H1 (cell line): ENCODE measurements around the gene LYRM4. TPM values are rescaled to one million over a fixed set of nuclear protein-coding genes. Genes with fewer than 3 reads are reported as not detected.

Source experiments
- CTCF ChIA-PET: fragments of 300-600 bp; sonication (Branson Sonifier 250); formaldehyde crosslinking; loops from one replicate; lab custom pipeline; 2021; ENCODE audit not compliant: partially characterized antibody; lab: Charles Lee
- POLR2A ChIA-PET: fragments of 300-600 bp; sonication (Branson Sonifier 250); formaldehyde crosslinking; loops from one replicate; lab custom pipeline; 2021; ENCODE audit warnings: inconsistent platforms; ENCODE audit not compliant: partially characterized antibody; lab: Charles Lee
- DNase-seq, 2 experiments: peaks; one replicate each; pipeline versions ENCODE4 v3.0.0 to v3.0.0-alpha.2; 2010 to 2022; ENCODE audit warnings: low spot score in 2 of 2, low read depth in 1 of 2, mixed read lengths in 1 of 2
- FAIRE-seq: peaks from 2 replicates; lab custom pipeline; 2011; peaks lifted over from hg19 to GRCh38; lab: Jason Lieb, UNC
- H2AFZ ChIP-seq: 2 replicates; pipeline ENCODE4 v1.8.1; 2012; ENCODE audit warnings: low read length, inconsistent platforms
- H2AK5ac ChIP-seq: 2 replicates; pipeline ENCODE4 v1.6.1; 2013; ENCODE audit warnings: low read depth, low read length
- H2BK120ac ChIP-seq: replicated peaks from 2 replicates; pipeline ENCODE3; 2013; ENCODE audit warnings: low read depth, low read length, inconsistent platforms
- H2BK12ac ChIP-seq: 2 replicates; pipeline ENCODE4 v1.6.1; 2013; ENCODE audit warnings: low read depth, low read length
- H2BK15ac ChIP-seq: 2 replicates; pipeline ENCODE4 v1.6.1; 2013; ENCODE audit warnings: low read length
- H2BK20ac ChIP-seq: 2 replicates; pipeline ENCODE4 v1.6.1; 2013; ENCODE audit warnings: low read length
- H2BK5ac ChIP-seq: 2 replicates; pipeline ENCODE4 v1.6.1; 2013; ENCODE audit warnings: low read depth, low read length
- H3K14ac ChIP-seq: 2 replicates; pipeline ENCODE4 v1.6.1; 2013; ENCODE audit warnings: inconsistent platforms; ENCODE audit not compliant: insufficient read length
- H3K18ac ChIP-seq: 2 replicates; pipeline ENCODE4 v1.6.1; 2013; ENCODE audit warnings: low read length; ENCODE audit errors: extremely low read depth
- H3K23ac ChIP-seq: 2 replicates; pipeline ENCODE4 v1.6.1; 2013; ENCODE audit warnings: inconsistent platforms; ENCODE audit not compliant: insufficient read length
- H3K23me2 ChIP-seq: 2 replicates; pipeline ENCODE4 v1.6.1; 2013; ENCODE audit warnings: low read depth, low read length
- H3K27ac ChIP-seq: 2 replicates; pipeline ENCODE4 v1.6.1; 2011; ENCODE audit warnings: low read depth, low read length, inconsistent platforms
- H3K27me3 ChIP-seq, 4 experiments: replicated peaks in 1 of 4; 1 replicate in 1 of 4; 2 replicates in 3 of 4; pipeline versions ENCODE4 v1.6.1 to v1.8.1; 2011 to 2013; ENCODE audit warnings: low read length in 3 of 4, mild to moderate bottlenecking in 3 of 4, inconsistent platforms in 2 of 4, mixed read lengths in 2 of 4, moderate library complexity in 1 of 4; ENCODE audit not compliant: control insufficient read depth in 3 of 4, insufficient read depth in 3 of 4; ENCODE audit errors: extremely low read depth in 1 of 4
- H3K36me3 ChIP-seq, 4 experiments: 2 replicates each; pipeline versions ENCODE4 v1.6.1 to v1.8.1; 2011 to 2013; ENCODE audit warnings: mild to moderate bottlenecking in 4 of 4, low read length in 3 of 4, moderate library complexity in 2 of 4, control low read depth in 1 of 4, inconsistent platforms in 1 of 4; ENCODE audit not compliant: insufficient read depth in 4 of 4, control insufficient read depth in 2 of 4
- H3K4ac ChIP-seq: replicated peaks from 2 replicates; pipeline ENCODE3; 2013; ENCODE audit warnings: low read length, low read depth, mixed read lengths, inconsistent platforms; ENCODE audit not compliant: insufficient read length
- H3K4me1 ChIP-seq, 4 experiments: replicated peaks in 1 of 4; 1 replicate in 1 of 4; 2 replicates in 3 of 4; pipeline versions ENCODE4 v1.6.1 to v1.8.1; 2011 to 2013; ENCODE audit warnings: low read length in 3 of 4, inconsistent platforms in 2 of 4, mixed read lengths in 1 of 4; ENCODE audit not compliant: insufficient read depth in 4 of 4, control insufficient read depth in 3 of 4
- H3K4me2 ChIP-seq, 2 experiments: 2 replicates each; pipeline versions ENCODE4 v1.6.1 to v1.8.1; 2011 to 2013; ENCODE audit warnings: low read depth in 2 of 2, low read length in 2 of 2, control low read depth in 1 of 2, inconsistent platforms in 1 of 2, mild to moderate bottlenecking in 1 of 2; ENCODE audit not compliant: insufficient read depth in 1 of 2
- H3K4me3 ChIP-seq, 4 experiments: fragments of 200-600, 300-600 bp in 1 of 4; sonication (generic), shearing (Covaris generic), sonication (Bioruptor Twin) in 1 of 4; 2 replicates each; pipeline versions ENCODE4 v1.5.1 to v1.8.1; 2011 to 2016; ENCODE audit warnings: low read length in 4 of 4, low read depth in 3 of 4, control low read depth in 2 of 4, inconsistent platforms in 2 of 4, mild to moderate bottlenecking in 2 of 4, mixed read lengths in 1 of 4, moderate library complexity in 1 of 4; ENCODE audit not compliant: insufficient read depth in 2 of 4; ENCODE audit errors: extremely low read depth in 1 of 4
- H3K56ac ChIP-seq: replicated peaks from 2 replicates; pipeline ENCODE3; 2013; ENCODE audit warnings: low read depth, mild to moderate bottlenecking, mixed read lengths, low read length, inconsistent platforms; ENCODE audit not compliant: insufficient read length
- H3K79me1 ChIP-seq: 2 replicates; pipeline ENCODE4 v1.6.1; 2013; ENCODE audit warnings: low read depth, low read length, control low read depth
- H3K79me2 ChIP-seq, 2 experiments: 2 replicates each; pipeline versions ENCODE4 v1.6.1 to v1.8.1; 2012 to 2013; ENCODE audit warnings: low read length in 2 of 2, mild to moderate bottlenecking in 2 of 2, inconsistent platforms in 1 of 2; ENCODE audit not compliant: insufficient read depth in 2 of 2, control insufficient read depth in 1 of 2
- H3K9ac ChIP-seq, 4 experiments: replicated peaks in 1 of 4; 1 replicate in 1 of 4; 2 replicates in 3 of 4; pipeline versions ENCODE4 v1.6.1 to v1.8.1; 2011 to 2013; ENCODE audit warnings: low read depth in 3 of 4, low read length in 3 of 4, control low read depth in 2 of 4, mild to moderate bottlenecking in 2 of 4, moderate library complexity in 2 of 4, inconsistent platforms in 1 of 4; ENCODE audit errors: extremely low read depth in 1 of 4
- H3K9me3 ChIP-seq, 2 experiments: 2 replicates each; pipeline versions ENCODE4 v1.6.1 to v1.8.1; 2012 to 2013; ENCODE audit warnings: mild to moderate bottlenecking in 2 of 2, moderate library complexity in 2 of 2, control low read depth in 1 of 2, inconsistent platforms in 1 of 2, low read depth in 1 of 2, low read length in 1 of 2, mixed read lengths in 1 of 2; ENCODE audit not compliant: insufficient read depth in 2 of 2
- H4K20me1 ChIP-seq, 2 experiments: replicated peaks in 1 of 2; 2 replicates each; pipeline versions ENCODE3 to v1.8.1; 2011 to 2013; ENCODE audit warnings: inconsistent platforms in 2 of 2, low read length in 2 of 2, mild to moderate bottlenecking in 1 of 2; ENCODE audit not compliant: insufficient read depth in 2 of 2, control insufficient read depth in 1 of 2
- H4K5ac ChIP-seq: 2 replicates; pipeline ENCODE4 v1.6.1; 2013; ENCODE audit warnings: low read length, low read depth, mixed read lengths, inconsistent platforms; ENCODE audit not compliant: insufficient read length
- H4K8ac ChIP-seq: 2 replicates; pipeline ENCODE4 v1.8.0; 2013; ENCODE audit warnings: mild to moderate bottlenecking, moderate library complexity, low read length, inconsistent platforms; ENCODE audit not compliant: insufficient read depth; ENCODE audit errors: extremely low read depth
- H4K91ac ChIP-seq: replicated peaks from 2 replicates; pipeline ENCODE3; 2013; ENCODE audit warnings: low read length, mixed read lengths, inconsistent platforms; ENCODE audit not compliant: insufficient read length
- CEBPB ChIP-seq: IDR thresholded peaks from 2 replicates; pipeline ENCODE4 v1.6.1; 2012; ENCODE audit warnings: low read depth, low read length
- CTCF ChIP-seq, 3 experiments: IDR thresholded peaks; 1 replicate in 2 of 3; 2 replicates in 1 of 3; pipeline versions ENCODE4 v1.5.1 to v1.6.1; 2011; ENCODE audit warnings: low read length in 3 of 3, mild to moderate bottlenecking in 3 of 3, inconsistent platforms in 2 of 3, low read depth in 1 of 3, moderate library complexity in 1 of 3; ENCODE audit not compliant: insufficient read depth in 1 of 3; ENCODE audit errors: control extremely low read depth in 1 of 3
- EZH2 ChIP-seq: fragments of 200-600 bp; sonication (generic); IDR thresholded peaks from 2 replicates; pipeline ENCODE4 v1.7.1; 2012; ENCODE audit warnings: low read depth, mild to moderate bottlenecking, moderate library complexity, low read length, inconsistent platforms; ENCODE audit not compliant: severe bottlenecking
- NRF1 ChIP-seq: IDR thresholded peaks from 2 replicates; pipeline ENCODE4 v1.6.1; 2011; ENCODE audit warnings: mild to moderate bottlenecking, low read depth, low read length, improper control_type of control experiment
- SUZ12 ChIP-seq: fragments of 200-600 bp; sonication (generic); IDR thresholded peaks from 2 replicates; pipeline ENCODE4 v1.6.1; 2012; ENCODE audit warnings: mild to moderate bottlenecking, inconsistent platforms, low read length, moderate library complexity, mixed read lengths
- WGBS, 2 experiments: shearing (Covaris generic) in 1 of 2; methylation state at CpG; one replicate each; pipeline versions ENCODE4 v1.1.6 to v1.1.7; 2013 to 2015; ENCODE audit warnings: low lambda C conversion rate in 2 of 2, mixed read lengths in 2 of 2, inconsistent platforms in 1 of 2, low coverage in 1 of 2, missing lambda C conversion rate in 1 of 2; ENCODE audit not compliant: insufficient replicate concordance in 2 of 2, insufficient coverage in 1 of 2, insufficient read length in 1 of 2; ENCODE audit errors: extremely low coverage in 1 of 2, missing lambda C conversion rate in 1 of 2; 5-methylcytosine and 5-hydroxymethylcytosine counted together
- polyA plus RNA-seq, 7 experiments: library from polyadenylated mRNA; depleted of rRNA in 3 of 7; stranded (reverse) in 5 of 7; unstranded in 2 of 7; fragments of >200 nt in 5 of 7; fragments of 200-250 nt in 2 of 7; gene quantifications; 1 replicate in 5 of 7; 2 replicates in 1 of 7; 4 replicates in 1 of 7; pipeline versions ENCODE4 v1.2.1 to v1.2.3, GENCODE V29; 2011 to 2013; ENCODE audit warnings: missing spikeins in 2 of 7, mixed read lengths in 2 of 7
- total RNA-seq: library from RNA; stranded (reverse); fragmentation: NEBNext Ultra II Directional; extraction: Animal tissue kit (Norgen Biotek cat#: 25700); gene quantifications from 2 replicates; pipeline ENCODE4 v1.2.1, GENCODE V29; 2021

Gene LYRM4
- total and polyA plus RNA-seq, 2 of the 8 experiments (the other 6 are each of a cell fraction or from before 2014, with no cell fraction given): 56.6 to 62.8 TPM

- H2BK120ac ChIP-seq: no peak overlapping the region
- no peak overlapping the region for H2BK20ac ChIP-seq
- H2BK15ac ChIP-seq: no peak overlapping the region
- no peak overlapping the region for H4K91ac ChIP-seq
- peaks cover 2 to 3% of the 10 kb centered on the region in 2 experiments for H4K20me1 ChIP-seq
- TF ChIP-seq EZH2 (no peak), SUZ12 (no peak), CEBPB (no peak), NRF1 (no peak), CTCF (IDR thresholded peaks at IDR 0.05; ENCODE audit: control extremely low read depth in 1 of 3, insufficient read depth in 1 of 3, low read depth in 1 of 3, low read length in 3 of 3) (peak in 2 of 3 experiments; percentile 8 to 9; a peak in 2 of 4 replicates)
- ChIA-PET CTCF (interaction anchor here (0.7 to 11.9 kb wide), 35 partner anchors 9 to 458 kb away, joined by 3 to 129 read pairs (median 4); no protein-coding TSS in a partner anchor), POLR2A (no interaction called here)
- 92% methylated on average over 8 of the region's 8 CpGs; no CpG with 5 or more reads in 1 of the 2 experiments for WGBS, 2 experiments
- no peak overlapping the region for H3K23ac ChIP-seq
- H3K4ac ChIP-seq: no peak overlapping the region
- no peaks in the 10 kb centered on the region for H3K27me3 ChIP-seq
- H3K23me2 ChIP-seq: no peaks in the 10 kb centered on the region
- no peak overlapping the region for H3K4me2 ChIP-seq
- H3K56ac ChIP-seq: no peak overlapping the region
- H2AFZ ChIP-seq: no peak overlapping the region
- FAIRE-seq (no peak), DNase-seq (no peak)
- no peaks in the 10 kb centered on the region for H3K9me3 ChIP-seq
- no peaks in the 10 kb centered on the region; the same call in 1 of the 2 replicates for H3K79me1 ChIP-seq
- peaks cover 3 to 15% (median 11%) of the 10 kb centered on the region in 4 experiments for H3K36me3 ChIP-seq
- H4K5ac ChIP-seq: no peak overlapping the region
- no peaks in the 10 kb centered on the region for H3K79me2 ChIP-seq
- no peak overlapping the region for H3K9ac ChIP-seq
- no peak overlapping the region for H3K14ac ChIP-seq
- no peak overlapping the region for H4K8ac ChIP-seq
- H3K18ac ChIP-seq: no peak overlapping the region
- H2BK12ac ChIP-seq: no peak overlapping the region
- no peak overlapping the region for H2AK5ac ChIP-seq
- H2BK5ac ChIP-seq: no peak overlapping the region
- no peak overlapping the region for H3K4me3 ChIP-seq
- H3K27ac ChIP-seq: no peak overlapping the region
- H3K4me1 ChIP-seq: 0 out of 7 replicates have a peak, but pooled peaks cover 0 to 2% (median 0%) of the 10 kb centered on the region in 4 experiments
These were observed 46.9 kb downstream of the LYRM4 start for GRCh38 chr6:5213836-5214235.
